Cardiac muscle cell (in vitro differentiated cells and primary cell): Measurements from ENCODE around the gene IL17RC. TPM values are rescaled to one million over a fixed set of nuclear protein-coding genes. Genes with fewer than 3 reads are reported as not detected.

Source experiments
- DNase-seq, 2 donors: peaks; one replicate each; pipeline versions ENCODE4 v3.0.0 to v3.0.0-alpha.2; 2010 to 2017; ENCODE audit warnings: low read depth in 1 of 2, low spot score in 1 of 2
- H3K27ac ChIP-seq: fragments of 200-600 bp; sonication (generic); 2 replicates; pipeline ENCODE4 v1.5.1; 2016
- H3K27me3 ChIP-seq: fragments of 200-600 bp; sonication (generic); 2 replicates; pipeline ENCODE4 v1.6.0; 2016; ENCODE audit warnings: control low read depth
- H3K36me3 ChIP-seq: fragments of 200-600 bp; sonication (generic); 2 replicates; pipeline ENCODE4 v1.5.1; 2016; ENCODE audit warnings: control low read depth
- H3K4me1 ChIP-seq: fragments of 200-600 bp; sonication (generic); 2 replicates; pipeline ENCODE4 v1.8.1; 2017; ENCODE audit warnings: low read depth, mild to moderate bottlenecking, mixed run types
- H3K4me3 ChIP-seq: fragments of 200-600 bp; sonication (generic); 2 replicates; pipeline ENCODE4 v1.5.1; 2016; ENCODE audit warnings: mild to moderate bottlenecking
- H3K9me3 ChIP-seq: fragments of 200-600 bp; sonication (generic); 2 replicates; pipeline ENCODE4 v1.5.1; 2017; ENCODE audit warnings: low read depth, mild to moderate bottlenecking, control low read depth
- CTCF ChIP-seq: IDR thresholded peaks from 2 replicates; pipeline ENCODE4 v1.5.1; 2012; ENCODE audit warnings: low read depth, mild to moderate bottlenecking, low read length
- polyA plus RNA-seq: library from polyadenylated mRNA; unstranded; fragments of >200 nt; fragmentation: Nextera tagmentation; extraction: Ambion mirVana; gene quantifications from 2 replicates; pipeline ENCODE4 v1.2.1, GENCODE V29; 2016
- total RNA-seq: library from RNA; depleted of rRNA; stranded (reverse); fragments of >200 nt; gene quantifications from 2 replicates; pipeline ENCODE4 v1.2.3, GENCODE V29; 2016

The IL17RC gene
- total and polyA plus RNA-seq, 2 experiments from 2014 or later, result 49.2 to 59.8 TPM

- H3K27ac ChIP-seq, result peak overlapping the region; percentile 44
- peak overlapping the region; percentile 27 for H3K4me3 ChIP-seq
- H3K4me1 ChIP-seq, result peaks cover 16% of the 10 kb centered on the region
- no peaks in the 10 kb centered on the region for H3K9me3 ChIP-seq
- TF ChIP-seq CTCF, result peak; percentile 54
- DNase-seq, result peak; percentile 71 to 73
- H3K27me3 ChIP-seq, result no peaks in the 10 kb centered on the region
- no peaks in the 10 kb centered on the region for H3K36me3 ChIP-seq
Observed at GRCh38 chr3:9915254-9916141, 1.4 kb upstream of the IL17RC start.

GRCh38 chr3:9916346-9916733 lies 558 bp upstream of the IL17RC start:
- DNase-seq, result peak in 1 of 2 donors; percentile 54
- H3K36me3 ChIP-seq, result peaks cover 2% of the 10 kb centered on the region
- H3K4me1 ChIP-seq, result peaks cover 16% of the 10 kb centered on the region
- no peak for TF ChIP-seq CTCF
- peak overlapping the region; percentile 52 for H3K27ac ChIP-seq
- H3K9me3 ChIP-seq, result no peaks in the 10 kb centered on the region
- peak overlapping the region; percentile 2 for H3K4me3 ChIP-seq
- no peaks in the 10 kb centered on the region for H3K27me3 ChIP-seq

GRCh38 chr3:9917820-9918219 lies 922 bp downstream of the IL17RC start:
- Histone ChIP-seq H3K27ac (no peak overlapping the region), H3K4me1 (peaks cover 16% of the 10 kb centered on the region), H3K4me3 (no peak overlapping the region), H3K9me3 (no peaks in the 10 kb centered on the region), H3K36me3 (peaks cover 2% of the 10 kb centered on the region), H3K27me3 (no peaks in the 10 kb centered on the region)
- no peak for TF ChIP-seq CTCF
- DNase-seq, result no peak

GRCh38 chr3:9918261-9919038 lies 1.6 kb downstream of the IL17RC start:
- H3K27ac ChIP-seq, result no peak overlapping the region
- TF ChIP-seq CTCF, result no peak
- DNase-seq, result no peak
- H3K36me3 ChIP-seq, result peaks cover 2% of the 10 kb centered on the region
- peaks cover 16% of the 10 kb centered on the region for H3K4me1 ChIP-seq
- no peak overlapping the region for H3K4me3 ChIP-seq
- no peaks in the 10 kb centered on the region for H3K9me3 ChIP-seq
- H3K27me3 ChIP-seq, result no peaks in the 10 kb centered on the region

- Histone ChIP-seq H3K4me1 (no peaks in the 10 kb centered on the region), H3K4me3 (no peak overlapping the region), H3K27ac (no peak overlapping the region), H3K36me3 (no peaks in the 10 kb centered on the region), H3K27me3 (no peaks in the 10 kb centered on the region), H3K9me3 (no peaks in the 10 kb centered on the region)
- DNase-seq, result no peak
- TF ChIP-seq CTCF, result no peak
Observed at GRCh38 chr3:9928158-9928557, 11.3 kb downstream of the IL17RC start.
